HG03521 (cell line): Measurements from ENCODE around the gene MT1HL1.

Experiments used
- ATAC-seq: cut with Tn5 transposase; IDR thresholded peaks from one replicate; pipeline ENCODE4 v1.9.1; 2021; ENCODE audit warnings: mild to moderate bottlenecking, moderate library complexity; ENCODE audit not compliant: unreplicated experiment

The MT1HL1 gene

GRCh38 chr1:237004116-237004515, at the start of gene MT1HL1:
Gene MT1HL1 (minus strand): TSS chr1:237004441. CDS start chr1:237004372, 69 bp downstream.
- no peak for ATAC-seq

DNA sequence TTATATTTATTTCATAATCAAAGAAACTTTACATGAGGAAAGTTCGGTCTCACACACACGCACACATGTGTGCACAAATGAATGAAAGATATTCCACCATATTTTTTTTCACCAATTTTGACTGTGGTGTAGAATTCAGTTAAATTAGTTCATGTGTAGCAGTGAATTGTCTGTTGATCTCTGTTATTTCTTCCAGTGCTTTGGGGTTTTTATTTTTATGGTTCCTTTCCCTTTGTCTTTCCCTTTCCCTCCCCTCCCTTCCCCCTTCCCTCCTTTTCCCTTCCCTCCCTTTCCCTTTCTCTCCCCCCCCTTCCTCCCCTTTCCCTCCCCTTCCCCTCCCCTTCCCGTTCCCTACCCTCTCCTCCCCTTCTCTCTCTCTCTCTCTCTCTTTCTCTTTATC, 46.7 kb upstream of the MT1HL1 start:
- ATAC-seq = no peak

DNA sequence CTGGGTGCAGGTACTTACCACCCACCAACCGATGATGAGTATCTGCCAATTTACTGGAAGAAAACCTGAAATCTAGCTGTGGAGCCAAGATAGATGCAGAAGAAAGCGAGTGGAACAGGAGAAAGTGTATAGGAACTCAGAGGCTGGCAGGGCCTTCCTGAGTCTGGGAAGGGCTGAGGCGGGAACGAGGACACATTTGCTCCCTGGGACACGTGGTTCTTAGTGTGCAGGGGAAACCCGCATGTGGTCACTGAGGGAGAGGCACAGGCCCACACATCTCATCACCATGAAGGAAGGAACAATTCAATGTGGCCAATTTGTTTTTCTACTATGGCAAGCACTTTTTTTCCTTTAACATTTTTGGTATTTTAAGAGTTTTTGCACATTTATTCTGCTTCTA, 45.9 kb upstream of the MT1HL1 start:
- ATAC-seq = no peak

DNA sequence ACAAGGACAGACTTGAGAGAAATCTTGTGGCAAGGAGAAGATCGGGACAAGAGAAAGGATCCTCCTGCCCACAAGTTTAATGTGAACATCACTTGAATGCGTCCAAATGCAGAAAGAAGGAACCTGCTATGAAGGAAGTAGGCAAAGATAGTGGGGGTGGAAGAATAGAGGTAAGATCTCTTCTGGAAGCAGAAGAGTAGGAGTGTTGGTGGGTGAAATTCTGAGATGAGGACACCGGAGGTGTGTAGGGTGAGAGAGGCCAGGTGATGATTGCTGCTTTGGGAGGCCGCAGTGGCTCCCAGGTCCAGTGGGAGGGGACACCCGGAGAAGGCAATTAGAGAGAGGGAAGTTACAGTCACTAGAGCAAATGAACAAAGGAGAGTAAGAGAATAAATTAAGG, 44.6 kb upstream of the MT1HL1 start:
- no peak for ATAC-seq

DNA sequence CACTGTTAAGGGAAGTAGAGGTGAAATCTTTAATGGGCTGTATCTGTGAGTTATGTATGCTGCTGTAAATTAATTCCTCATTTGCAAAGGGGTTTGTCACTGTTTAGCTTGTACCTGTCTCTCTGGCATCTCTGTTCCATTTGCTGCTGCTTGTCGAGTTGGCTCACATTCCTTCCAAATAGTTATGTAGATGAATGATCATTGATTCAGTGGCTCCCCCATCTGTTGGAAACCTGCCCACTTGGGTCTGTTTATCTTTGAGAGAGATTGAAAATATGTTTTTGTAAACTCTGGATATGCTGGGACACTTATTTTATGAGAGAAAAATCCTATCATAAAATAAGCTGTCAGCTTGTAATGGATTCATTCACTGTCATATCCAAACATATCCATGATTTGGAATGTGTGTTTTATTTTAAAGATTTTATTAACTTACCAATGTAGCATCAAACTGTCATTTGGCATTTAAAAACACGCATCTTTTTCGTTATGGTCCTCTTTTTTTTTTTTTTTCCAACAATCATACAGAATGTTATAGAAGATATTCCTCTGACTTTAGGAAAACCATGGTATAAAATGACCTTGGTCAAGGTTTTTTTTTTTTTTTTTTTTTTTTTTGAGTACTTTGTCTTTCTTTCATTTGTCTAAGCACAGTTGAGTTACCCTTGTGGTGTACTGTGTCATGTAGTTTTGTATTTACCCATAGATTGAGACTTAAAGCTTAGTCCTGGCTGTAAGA, 41.2 kb upstream of the MT1HL1 start:
- ATAC-seq = no peak

GRCh38 chr1:237043846-237044636, 39.8 kb upstream of the MT1HL1 start:
- ATAC-seq = no peak

- ATAC-seq = no peak
These were observed 38.8 kb upstream of the MT1HL1 start for GRCh38 chr1:237042892-237043576.

GRCh38 chr1:237042526-237042891, 38.3 kb upstream of the MT1HL1 start:
- no peak for ATAC-seq

GRCh38 chr1:237041795-237042525, 37.7 kb upstream of the MT1HL1 start, which contains the start of gene RYR2:
Gene RYR2 (plus strand): TSS chr1:237042184. CDS start chr1:237042522, 338 bp downstream.
- ATAC-seq = no peak

- no peak for ATAC-seq
These were observed 37.2 kb upstream of the MT1HL1 start for GRCh38 chr1:237041461-237041794.

DNA sequence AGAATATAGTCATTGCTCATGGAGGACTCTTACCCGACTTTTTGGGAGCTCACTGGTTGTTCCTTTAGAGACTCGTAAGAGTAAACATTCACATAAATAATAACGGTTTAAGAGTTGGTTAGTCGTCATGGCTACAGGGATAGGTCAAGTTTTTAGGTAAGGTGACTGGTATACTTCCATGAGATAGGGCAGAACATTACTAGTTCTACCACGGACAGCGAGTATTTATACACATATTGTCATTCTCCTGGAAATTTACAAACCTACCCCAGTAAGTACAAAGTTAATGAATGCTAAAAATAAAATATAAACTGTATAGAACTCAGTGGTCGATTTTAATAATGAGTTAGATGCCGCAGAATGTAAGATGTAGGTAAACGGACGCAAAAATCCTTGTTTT, 36.6 kb upstream of the MT1HL1 start:
- ATAC-seq = no peak

DNA sequence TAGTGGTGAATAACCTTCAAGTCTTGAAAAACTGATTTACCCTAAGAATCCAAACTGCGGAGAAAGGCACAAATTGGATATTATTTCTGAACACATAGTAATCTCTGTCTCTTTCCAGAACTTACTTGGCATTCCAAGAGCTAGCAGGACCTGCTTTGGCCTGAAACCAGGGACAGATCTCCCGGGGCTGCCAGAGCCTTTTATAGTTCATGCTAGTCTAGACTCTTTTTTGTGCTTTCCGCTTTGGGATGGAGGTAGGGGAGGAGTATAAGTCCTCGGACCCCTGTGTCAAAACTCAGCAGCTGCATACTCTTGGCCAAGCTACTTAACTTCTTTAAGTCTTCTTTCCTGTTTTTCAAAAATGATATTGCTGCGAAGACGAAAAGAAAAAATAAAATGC, 34.0 kb upstream of the MT1HL1 start:
- ATAC-seq = no peak

- no peak for ATAC-seq
These were observed 31.5 kb upstream of the MT1HL1 start for GRCh38 chr1:237035759-237036158.

- no peak for ATAC-seq
These were observed 29.6 kb upstream of the MT1HL1 start for GRCh38 chr1:237033804-237034203.

- no peak for ATAC-seq
These were observed 28.8 kb upstream of the MT1HL1 start for GRCh38 chr1:237033061-237033460.

DNA sequence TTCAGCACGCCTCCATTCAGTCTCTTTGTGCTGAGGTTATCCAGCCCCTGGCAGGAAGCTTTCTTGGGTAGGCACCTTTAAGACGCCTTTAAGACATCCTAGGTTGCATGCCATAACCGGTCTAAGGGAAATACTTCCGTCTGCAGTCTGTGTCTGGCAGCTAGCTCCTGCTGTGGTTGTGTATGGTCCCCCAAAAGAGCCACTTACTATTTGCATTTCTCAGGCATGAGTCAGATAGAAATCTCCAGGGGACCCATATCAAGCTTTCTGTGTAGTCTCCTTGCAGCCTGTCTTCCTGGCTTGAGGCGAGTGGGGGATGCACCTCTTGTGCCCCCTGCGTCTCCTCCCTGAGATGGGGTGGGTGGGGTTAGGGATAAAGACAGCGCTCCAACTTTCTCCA, 27.8 kb upstream of the MT1HL1 start:
- peak; percentile 71 for ATAC-seq

DNA sequence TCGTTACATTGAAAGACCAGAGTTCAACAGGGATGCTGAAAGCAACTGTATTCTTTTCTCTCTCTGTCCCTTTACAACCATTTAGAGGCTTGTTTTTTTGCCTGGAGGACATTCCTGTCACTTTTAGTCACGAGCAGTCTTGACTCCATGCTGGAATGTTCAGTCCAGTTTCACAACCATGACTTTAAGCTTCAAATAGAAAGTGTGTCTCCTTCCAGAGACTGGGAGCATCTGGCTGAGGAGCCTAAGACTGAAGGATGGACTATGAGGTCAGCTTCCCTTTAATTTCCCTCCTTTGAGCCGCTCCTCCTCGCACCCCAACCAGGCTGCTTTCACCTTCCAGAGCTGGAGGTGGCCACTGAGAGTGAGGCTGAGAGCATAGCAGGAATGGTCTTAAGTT, 27.2 kb upstream of the MT1HL1 start:
- no peak for ATAC-seq

- no peak for ATAC-seq
These were observed 25.8 kb upstream of the MT1HL1 start for GRCh38 chr1:237029850-237030535.

GRCh38 chr1:237029240-237029639, 25.0 kb upstream of the MT1HL1 start:
- no peak for ATAC-seq

GRCh38 chr1:237025358-237026074, 21.3 kb upstream of the MT1HL1 start:
- ATAC-seq = no peak
